GM19438 (cell line): ENCODE data around the gene ZBTB34.
A peak's percentile ranks its signal among the peaks of the same experiment; 100 is the strongest.

Experiments used
- ATAC-seq: cut with Tn5 transposase; IDR thresholded peaks from one replicate; pipeline ENCODE4 v1.9.1; 2021; ENCODE audit warnings: low read depth; ENCODE audit not compliant: unreplicated experiment

The ZBTB34 gene

GRCh38 chr9:126842977-126843799, 17.3 kb upstream of the ZBTB34 start:
- ATAC-seq = no peak

- ATAC-seq = no peak
These were observed 16.4 kb upstream of the ZBTB34 start for GRCh38 chr9:126844085-126844484.

GRCh38 chr9:126847051-126847450, 13.4 kb upstream of the ZBTB34 start:
- ATAC-seq = no peak

- no peak for ATAC-seq
These were observed 10.7 kb upstream of the ZBTB34 start for GRCh38 chr9:126849591-126850225.

GRCh38 chr9:126851286-126851880, 9.1 kb upstream of the ZBTB34 start:
- no peak for ATAC-seq

GRCh38 chr9:126852086-126852688, 8.3 kb upstream of the ZBTB34 start:
- ATAC-seq = no peak

- ATAC-seq = no peak
These were observed 6.8 kb upstream of the ZBTB34 start for GRCh38 chr9:126853667-126854066.

- ATAC-seq = no peak
These were observed 5.7 kb upstream of the ZBTB34 start for GRCh38 chr9:126854734-126855133.

- no peak for ATAC-seq
These were observed 4.0 kb upstream of the ZBTB34 start for GRCh38 chr9:126856326-126856877.

GRCh38 chr9:126857261-126857960, 3.0 kb upstream of the ZBTB34 start:
- ATAC-seq = no peak

- ATAC-seq = no peak
These were observed 1.3 kb upstream of the ZBTB34 start for GRCh38 chr9:126859111-126859510.

- peak; percentile 22 for ATAC-seq
These were observed 473 bp downstream of the ZBTB34 start for GRCh38 chr9:126860757-126861466.

GRCh38 chr9:126861707-126862103, 1.3 kb downstream of the ZBTB34 start:
- ATAC-seq = no peak

- ATAC-seq = no peak
These were observed 1.8 kb downstream of the ZBTB34 start for GRCh38 chr9:126862104-126862761.

GRCh38 chr9:126864771-126865170, 4.3 kb downstream of the ZBTB34 start:
- ATAC-seq = no peak

GRCh38 chr9:126869368-126869767, 8.9 kb downstream of the ZBTB34 start:
- ATAC-seq = no peak

- no peak for ATAC-seq
These were observed 12.1 kb downstream of the ZBTB34 start for GRCh38 chr9:126872516-126872915.

- no peak for ATAC-seq
These were observed 14.3 kb downstream of the ZBTB34 start for GRCh38 chr9:126874546-126875314.
